Trophoblast cell (in vitro differentiated cells and primary cell): Measurements from ENCODE around the gene SETD4.

Experiments
- DNase-seq, 2 donors: peaks; one replicate each; pipeline ENCODE4 v3.0.0-alpha.2; 2016
- H2AFZ ChIP-seq: 2 replicates; pipeline ENCODE4 v1.6.1; 2013; ENCODE audit warnings: low read length, moderate library complexity, mild to moderate bottlenecking; ENCODE audit not compliant: insufficient read depth, poor library complexity
- H2AK5ac ChIP-seq: 2 replicates; pipeline ENCODE4 v1.6.1; 2013; ENCODE audit warnings: mild to moderate bottlenecking, low read length
- H2BK120ac ChIP-seq: 2 replicates; pipeline ENCODE4 v1.6.1; 2013; ENCODE audit warnings: low read length, mild to moderate bottlenecking, moderate library complexity; ENCODE audit not compliant: insufficient read depth, poor library complexity
- H2BK12ac ChIP-seq: 2 replicates; pipeline ENCODE4 v1.6.1; 2013; ENCODE audit warnings: mild to moderate bottlenecking, low read length, moderate library complexity
- H2BK5ac ChIP-seq: 2 replicates; pipeline ENCODE4 v1.6.1; 2013; ENCODE audit warnings: low read length, low read depth, moderate library complexity, mild to moderate bottlenecking; ENCODE audit not compliant: poor library complexity
- H3K14ac ChIP-seq: 2 replicates; pipeline ENCODE4 v1.6.1; 2013; ENCODE audit warnings: mild to moderate bottlenecking, low read length
- H3K18ac ChIP-seq: 2 replicates; pipeline ENCODE4 v1.6.1; 2013; ENCODE audit warnings: mild to moderate bottlenecking, low read length
- H3K23ac ChIP-seq: 2 replicates; pipeline ENCODE4 v1.6.1; 2013; ENCODE audit warnings: low read length
- H3K27ac ChIP-seq: 2 replicates; pipeline ENCODE4 v1.5.1; 2013; ENCODE audit warnings: low read depth, mild to moderate bottlenecking, inconsistent platforms, low read length, moderate library complexity
- H3K27me3 ChIP-seq: 2 replicates; pipeline ENCODE4 v1.6.1; 2013; ENCODE audit warnings: inconsistent platforms, mild to moderate bottlenecking, low read length, moderate library complexity; ENCODE audit not compliant: insufficient read depth
- H3K36me3 ChIP-seq, 2 experiments: 1 replicate in 1 of 2; 2 replicates in 1 of 2; pipeline ENCODE4 v1.6.1; 2013; ENCODE audit warnings: low read length in 2 of 2, mild to moderate bottlenecking in 2 of 2, moderate library complexity in 1 of 2; ENCODE audit not compliant: insufficient read depth in 2 of 2, control insufficient read depth in 1 of 2
- H3K4ac ChIP-seq: 2 replicates; pipeline ENCODE4 v1.6.1; 2013; ENCODE audit warnings: low read depth, mild to moderate bottlenecking, low read length, moderate library complexity
- H3K4me1 ChIP-seq, 2 experiments: 1 replicate in 1 of 2; 2 replicates in 1 of 2; pipeline ENCODE4 v1.6.1; 2013; ENCODE audit warnings: low read length in 2 of 2, mild to moderate bottlenecking in 2 of 2, moderate library complexity in 1 of 2; ENCODE audit not compliant: insufficient read depth in 2 of 2, control insufficient read depth in 1 of 2
- H3K4me2 ChIP-seq: 2 replicates; pipeline ENCODE4 v1.6.1; 2013; ENCODE audit warnings: inconsistent platforms, mild to moderate bottlenecking, low read length, moderate library complexity
- H3K4me3 ChIP-seq: 2 replicates; pipeline ENCODE4 v1.5.1; 2013; ENCODE audit warnings: mild to moderate bottlenecking, low read depth, low read length, inconsistent platforms
- H3K79me1 ChIP-seq: one replicate; pipeline ENCODE4 v1.6.1; 2013; ENCODE audit warnings: low read length
- H3K79me2 ChIP-seq: 2 replicates; pipeline ENCODE4 v1.6.1; 2013; ENCODE audit warnings: low read length, mild to moderate bottlenecking; ENCODE audit not compliant: control insufficient read depth, insufficient read depth, poor library complexity
- H3K9ac ChIP-seq: 2 replicates; pipeline ENCODE4 v1.6.1; 2013; ENCODE audit warnings: mild to moderate bottlenecking, low read length
- H3K9me3 ChIP-seq: 2 replicates; pipeline ENCODE4 v1.6.1; 2013; ENCODE audit warnings: low read depth, mild to moderate bottlenecking, control low read depth, inconsistent platforms, low read length; ENCODE audit not compliant: insufficient read depth
- H4K12ac ChIP-seq: 2 replicates; pipeline ENCODE4 v1.6.1; 2013; ENCODE audit warnings: low read depth, mild to moderate bottlenecking, low read length, moderate library complexity
- H4K8ac ChIP-seq: 2 replicates; pipeline ENCODE4 v1.6.1; 2013; ENCODE audit warnings: low read depth, mild to moderate bottlenecking, low read length, moderate library complexity
- H4K91ac ChIP-seq: one replicate; pipeline ENCODE4 v1.6.1; 2013; ENCODE audit warnings: low read depth, mild to moderate bottlenecking, low read length, moderate library complexity
- WGBS: extraction: QIAGEN DNeasy Blood & Tissue Kit; methylation state at CpG from one replicate; pipeline ENCODE4 v1.1.7; 2013; ENCODE audit warnings: missing lambda C conversion rate; ENCODE audit not compliant: insufficient read length, insufficient coverage; ENCODE audit errors: extremely low coverage; 5-methylcytosine and 5-hydroxymethylcytosine counted together

The SETD4 gene

DNA sequence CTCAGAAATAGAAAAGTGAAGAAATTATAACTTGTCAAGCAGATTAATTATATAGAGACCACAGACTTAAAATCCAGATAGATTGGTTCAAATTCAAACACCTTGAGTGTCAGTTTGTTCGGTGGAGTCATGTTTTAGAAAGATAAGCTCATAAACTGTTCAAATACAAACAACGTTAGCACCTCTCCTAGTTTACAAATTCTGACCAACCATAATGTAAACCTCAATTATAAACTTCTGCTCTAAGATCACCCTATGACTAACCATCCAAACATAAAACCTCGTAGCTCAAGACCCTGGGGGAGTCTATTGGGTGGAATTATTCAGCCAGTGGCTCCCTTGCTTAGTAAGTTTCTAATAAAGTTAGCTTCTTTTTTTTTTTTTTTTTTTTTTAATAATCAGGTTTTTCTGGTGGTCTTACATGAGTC, 21.9 kb upstream of the SETD4 start:
- Histone ChIP-seq H3K4me2 (no peak overlapping the region), H3K27ac (no peak overlapping the region), H3K23ac (no peak overlapping the region), H2BK120ac (no peak overlapping the region), H3K9ac (no peak overlapping the region), H3K27me3 (no peaks in the 10 kb centered on the region), H2BK12ac (no peak overlapping the region), H3K4ac (no peak overlapping the region), H3K79me1 (no peaks in the 10 kb centered on the region), H2AK5ac (no peak overlapping the region), H3K14ac (no peak overlapping the region), H2BK5ac (no peak overlapping the region), H3K18ac (no peak overlapping the region), H3K9me3 (no peaks in the 10 kb centered on the region), H3K36me3 (no peaks in the 10 kb centered on the region), H4K12ac (no peak overlapping the region), H2AFZ (no peak overlapping the region), H4K91ac (no peak overlapping the region), H4K8ac (no peak overlapping the region), H3K4me1 (no peaks in the 10 kb centered on the region), H3K79me2 (no peaks in the 10 kb centered on the region), H3K4me3 (no peak overlapping the region)
- no peak for DNase-seq
- no CpG with 5 or more reads among the region's 3 CpGs for WGBS

DNA sequence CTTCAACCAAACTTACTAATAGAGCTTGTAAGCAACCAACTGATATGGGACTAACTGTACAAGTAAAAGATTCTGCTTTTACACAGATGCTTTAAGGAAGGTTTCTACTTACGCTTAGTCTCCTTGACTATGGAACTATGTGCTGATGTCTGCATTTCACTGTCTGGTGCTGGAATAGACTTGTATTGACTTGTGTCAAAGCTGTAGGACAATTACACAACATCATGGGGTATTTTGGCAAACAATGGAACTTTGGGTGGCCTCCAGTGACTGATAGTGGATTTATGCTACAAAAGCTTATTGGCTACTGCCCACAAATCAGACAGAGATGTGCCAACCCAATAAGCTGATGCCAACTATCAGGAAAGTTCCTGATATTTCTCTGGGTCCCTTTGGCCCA, 20.1 kb upstream of the SETD4 start:
- Histone ChIP-seq H3K4me3 (no peak overlapping the region), H3K9me3 (no peaks in the 10 kb centered on the region), H4K91ac (no peak overlapping the region), H2AFZ (no peak overlapping the region), H2BK120ac (no peak overlapping the region), H3K23ac (no peak overlapping the region), H3K4me1 (no peaks in the 10 kb centered on the region), H3K36me3 (no peaks in the 10 kb centered on the region), H3K4me2 (no peak overlapping the region), H3K18ac (no peak overlapping the region), H4K8ac (no peak overlapping the region), H3K14ac (no peak overlapping the region), H2BK5ac (no peak overlapping the region), H3K9ac (no peak overlapping the region), H2AK5ac (no peak overlapping the region), H3K4ac (no peak overlapping the region), H4K12ac (no peak overlapping the region), H3K79me2 (no peaks in the 10 kb centered on the region), H3K27ac (no peak overlapping the region), H3K79me1 (no peaks in the 10 kb centered on the region), H3K27me3 (no peaks in the 10 kb centered on the region), H2BK12ac (no peak overlapping the region)
- DNase-seq = no peak
- no CpG with 5 or more reads among the region's 1 CpG for WGBS

DNA sequence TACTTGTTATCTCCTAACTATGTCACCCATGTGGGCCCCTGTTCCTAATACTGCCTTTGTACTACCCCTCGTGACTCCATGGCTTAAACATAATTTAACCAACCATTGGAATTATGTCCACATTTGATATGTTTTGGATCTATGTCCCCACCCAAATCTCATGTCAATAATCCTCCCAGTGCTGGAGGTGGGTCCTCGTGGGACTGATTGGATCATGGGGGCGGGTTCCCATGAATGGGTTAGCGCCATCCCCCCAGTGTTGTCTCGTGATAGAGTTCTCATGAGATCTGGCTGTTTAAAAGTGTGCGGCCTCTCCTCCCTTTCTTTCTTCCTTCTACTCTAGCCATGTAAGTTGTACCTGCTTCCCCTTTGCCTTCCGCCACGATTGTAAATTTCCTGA, 19.3 kb upstream of the SETD4 start:
- no peaks in the 10 kb centered on the region for H3K9me3 ChIP-seq
- H3K9ac ChIP-seq = no peak overlapping the region
- no peak overlapping the region for H4K91ac ChIP-seq
- no CpG with 5 or more reads among the region's 8 CpGs for WGBS
- H2BK120ac ChIP-seq = no peak overlapping the region
- H3K18ac ChIP-seq = no peak overlapping the region
- H3K27ac ChIP-seq = no peak overlapping the region
- no peaks in the 10 kb centered on the region for H3K79me2 ChIP-seq
- no peak overlapping the region for H3K14ac ChIP-seq
- H3K4me1 ChIP-seq = no peaks in the 10 kb centered on the region
- no peaks in the 10 kb centered on the region for H3K79me1 ChIP-seq
- H3K23ac ChIP-seq = no peak overlapping the region
- H2AK5ac ChIP-seq = no peak overlapping the region
- no peaks in the 10 kb centered on the region for H3K27me3 ChIP-seq
- H3K4me3 ChIP-seq = no peak overlapping the region
- H2BK12ac ChIP-seq = peak overlapping the region; percentile 17
- no peak for DNase-seq
- H4K8ac ChIP-seq = no peak overlapping the region
- no peak overlapping the region for H3K4me2 ChIP-seq
- H3K36me3 ChIP-seq = no peaks in the 10 kb centered on the region
- H2AFZ ChIP-seq = no peak overlapping the region
- no peak overlapping the region for H4K12ac ChIP-seq
- H2BK5ac ChIP-seq = no peak overlapping the region
- H3K4ac ChIP-seq = no peak overlapping the region

DNA sequence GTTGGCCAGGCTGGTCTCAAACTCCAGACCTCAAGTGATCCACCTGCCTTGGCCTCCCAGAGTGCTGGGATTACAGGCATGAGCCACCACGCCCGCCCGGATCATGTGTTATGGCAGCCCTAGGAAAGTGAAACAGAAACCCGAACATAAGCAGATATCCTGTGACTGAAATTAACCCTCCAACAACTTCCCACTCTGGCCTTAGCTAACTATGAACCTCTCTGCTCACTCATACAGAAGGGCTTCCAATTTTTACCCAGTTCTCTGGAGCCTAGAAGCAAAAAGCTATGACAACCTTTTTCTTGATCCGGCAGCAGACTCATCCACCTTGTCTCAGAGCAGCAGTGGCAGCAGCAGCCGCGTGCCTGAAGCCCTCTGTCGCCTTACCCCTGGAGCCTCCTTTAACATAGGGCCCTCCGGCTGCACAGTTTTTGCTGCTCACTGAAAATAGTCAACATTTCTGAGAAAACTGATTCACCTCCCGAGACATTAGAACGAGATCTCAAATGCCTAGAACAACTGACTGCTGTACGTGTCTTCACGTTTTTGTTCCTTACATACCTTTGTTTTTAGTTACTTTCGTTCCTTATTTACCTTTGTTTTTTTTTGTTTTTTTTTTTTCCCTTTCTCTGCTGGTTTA, 18.8 kb upstream of the SETD4 start:
- WGBS = no CpG with 5 or more reads among the region's 14 CpGs
- no peak overlapping the region for H3K4ac ChIP-seq
- H3K4me3 ChIP-seq = no peak overlapping the region
- H2AK5ac ChIP-seq = no peak overlapping the region
- no peak overlapping the region for H4K91ac ChIP-seq
- H3K14ac ChIP-seq = no peak overlapping the region
- H2BK12ac ChIP-seq = no peak overlapping the region
- H4K12ac ChIP-seq = no peak overlapping the region
- H3K79me1 ChIP-seq = no peaks in the 10 kb centered on the region
- no peaks in the 10 kb centered on the region for H3K4me1 ChIP-seq
- H3K79me2 ChIP-seq = no peaks in the 10 kb centered on the region
- no peak overlapping the region for H3K27ac ChIP-seq
- H2AFZ ChIP-seq = no peak overlapping the region
- H2BK5ac ChIP-seq = no peak overlapping the region
- H3K36me3 ChIP-seq = no peaks in the 10 kb centered on the region
- H3K23ac ChIP-seq = no peak overlapping the region
- H4K8ac ChIP-seq = no peak overlapping the region
- H3K18ac ChIP-seq = no peak overlapping the region
- H3K9me3 ChIP-seq = no peaks in the 10 kb centered on the region
- no peak overlapping the region for H3K9ac ChIP-seq
- H3K27me3 ChIP-seq = no peaks in the 10 kb centered on the region
- no peak overlapping the region for H2BK120ac ChIP-seq
- H3K4me2 ChIP-seq = no peak overlapping the region
- peak; percentile 89 to 92 for DNase-seq
